MCF 10A (cell line): ENCODE measurements around the gene AK6. TPM values are rescaled to one million over a fixed set of nuclear protein-coding genes. Genes with fewer than 3 reads are reported as not detected.

Experiments used
- BruUV-seq: library from RNA; stranded (reverse); fragments of 400-500 nt; replicated peaks from 2 replicates; lab custom pipeline; 2021; lab: Mats Ljungman, UMichigan
- CTCF ChIA-PET: fragments of 300-600 bp; sonication (Branson Sonifier 250); formaldehyde crosslinking; extraction: SDS; loops from one replicate; lab custom pipeline; 2021; ENCODE audit warnings: antibody characterized with exemption, inconsistent platforms; lab: Yijun Ruan, JAX
- POLR2A ChIA-PET: fragments of 300-600, 350-650 bp; sonication (Branson Sonifier 250); formaldehyde crosslinking; extraction: SDS; loops from one replicate; lab custom pipeline; 2020; ENCODE audit warnings: antibody characterized with exemption, inconsistent platforms; lab: Yijun Ruan, JAX
- DNase-seq: peaks from one replicate; pipeline ENCODE4 v3.0.0-alpha.2; 2018; ENCODE audit not compliant: unreplicated experiment
- H3K27ac Mint-ChIP-seq: one replicate; pipeline ENCODE4 v1.8.0; 2022; ENCODE audit warnings: mild to moderate bottlenecking, low read depth, mixed read lengths; ENCODE audit not compliant: unreplicated experiment
- H3K27me3 Mint-ChIP-seq: one replicate; pipeline ENCODE4 v1.8.0; 2022; ENCODE audit warnings: mixed read lengths; ENCODE audit not compliant: insufficient read depth, unreplicated experiment
- H3K36me3 Mint-ChIP-seq: one replicate; pipeline ENCODE4 v1.8.0; 2022; ENCODE audit warnings: mild to moderate bottlenecking, moderate library complexity, mixed read lengths; ENCODE audit not compliant: insufficient read depth, unreplicated experiment
- H3K4me1 Mint-ChIP-seq: one replicate; pipeline ENCODE4 v1.8.0; 2022; ENCODE audit warnings: mixed read lengths; ENCODE audit not compliant: insufficient read depth, unreplicated experiment
- H3K4me3 Mint-ChIP-seq: one replicate; pipeline ENCODE4 v1.8.0; 2022; ENCODE audit warnings: mild to moderate bottlenecking, moderate library complexity, mixed read lengths; ENCODE audit not compliant: unreplicated experiment
- H3K9me3 Mint-ChIP-seq: one replicate; pipeline ENCODE4 v1.8.0; 2022; ENCODE audit warnings: mixed read lengths; ENCODE audit not compliant: unreplicated experiment
- CTCF ChIP-seq: fragments of 200-600 bp; IDR thresholded peaks from one replicate; pipeline ENCODE4 v1.8.0; 2022; ENCODE audit warnings: antibody characterized with exemption, mild to moderate bottlenecking; ENCODE audit not compliant: unreplicated experiment
- intact Hi-C: fragments of 100-400 bp; cut with micrococcal nuclease; formaldehyde crosslinking; loops from 2 replicates; pipeline ENCODE4 v1.14.1; 2022
- total RNA-seq: library from RNA; stranded (reverse); gene quantifications from 2 replicates; pipeline ENCODE4 v1.2.3, GENCODE V29; 2022

Gene AK6
- total RNA-seq, 1 experiment from 2014 or later, result 52.4 TPM

- TF ChIP-seq CTCF, result no peak
- TSS peak; percentile 38 for BruUV-seq
- H3K4me1 Mint-ChIP-seq, result peaks cover 16% of the 10 kb centered on the region
- ChIA-PET CTCF (interaction anchor here (0.6 to 1.5 kb wide), 3 partner anchors 13 to 81 kb away, joined by 3 to 4 read pairs (median 3); no protein-coding TSS in a partner anchor), POLR2A (interaction anchor here (0.6 to 4.1 kb wide), 10 partner anchors 9 to 322 kb away, joined by 3 to 45 read pairs (median 3); partner anchors contain the start of genes CCDC125 and OCLN)
- no peaks in the 10 kb centered on the region for H3K27me3 Mint-ChIP-seq
- H3K4me3 Mint-ChIP-seq, result peak overlapping the region; percentile 87
- DNase-seq, result peak; percentile 14
- intact Hi-C loops, result no loop called here
- H3K36me3 Mint-ChIP-seq, result peaks cover 21% of the 10 kb centered on the region
- peak overlapping the region; percentile 90 for H3K27ac Mint-ChIP-seq
- H3K9me3 Mint-ChIP-seq, result no peaks in the 10 kb centered on the region
These were observed 46.9 kb upstream of the AK6 start for GRCh38 chr5:69416180-69416579.

GRCh38 chr5:69415584-69415958 is 46.3 kb upstream of the AK6 start:
- CTCF ChIA-PET, result interaction anchor here (1.5 kb wide), 1 partner anchor 14 kb away, joined by 3 read pairs; no protein-coding TSS in a partner anchor
- peaks cover 17% of the 10 kb centered on the region for H3K36me3 Mint-ChIP-seq
- peaks cover 16% of the 10 kb centered on the region for H3K4me1 Mint-ChIP-seq
- peak; percentile 44 for DNase-seq
- no peaks in the 10 kb centered on the region for H3K27me3 Mint-ChIP-seq
- POLR2A ChIA-PET, result interaction anchor here (0.6 to 4.1 kb wide), 10 partner anchors 10 to 321 kb away, joined by 3 to 45 read pairs (median 4); partner anchors contain the start of genes CCDC125, OCLN and RAD17
- peak overlapping the region; percentile 87 for H3K4me3 Mint-ChIP-seq
- H3K27ac Mint-ChIP-seq, result peak overlapping the region; percentile 90
- no peaks in the 10 kb centered on the region for H3K9me3 Mint-ChIP-seq
- BruUV-seq, result no TSS peak
- intact Hi-C loops, result no loop called here
- TF ChIP-seq CTCF, result no peak

GRCh38 chr5:69414885-69415583 is 45.7 kb upstream of the AK6 start, which contains the start of gene MARVELD2:
Gene MARVELD2, plus strand, starts transcription at chr5:69415116. Its CDS starts 4,270 bp downstream, at chr5:69419386.
- ChIA-PET POLR2A (interaction anchor here (0.6 to 4.1 kb wide), 10 partner anchors 11 to 321 kb away, joined by 3 to 45 read pairs (median 3); partner anchors contain the start of gene RAD17), CTCF (interaction anchor here (0.6 to 1.5 kb wide), 4 partner anchors 14 to 372 kb away, joined by 3 to 4 read pairs (median 3); no protein-coding TSS in a partner anchor)
- Mint-ChIP-seq H3K9me3 (no peaks in the 10 kb centered on the region), H3K27me3 (no peaks in the 10 kb centered on the region), H3K4me1 (peaks cover 16% of the 10 kb centered on the region), H3K36me3 (peaks cover 21% of the 10 kb centered on the region), H3K27ac (peak within 1 kb of the TSS; percentile 90), H3K4me3 (peak within 1 kb of the TSS; percentile 87)
- TF ChIP-seq CTCF, result peak; percentile 50
- peak; percentile 91 for DNase-seq
- intact Hi-C loops, result no loop called here
- BruUV-seq, result no TSS peak

- Mint-ChIP-seq H3K27ac (no peak overlapping the region), H3K27me3 (no peaks in the 10 kb centered on the region), H3K9me3 (no peaks in the 10 kb centered on the region), H3K4me1 (no peaks in the 10 kb centered on the region), H3K36me3 (peaks cover 49% of the 10 kb centered on the region), H3K4me3 (no peak overlapping the region)
- intact Hi-C loops, result no loop called here
- no peak for DNase-seq
- ChIA-PET POLR2A (interaction anchor here (0.6 to 1.6 kb wide), 3 partner anchors 10 to 978 kb away, joined by 3 to 5 read pairs (median 3); partner anchors contain the start of gene MARVELD2), CTCF (no interaction called here)
- no peak for TF ChIP-seq CTCF
- BruUV-seq, result no TSS peak
These were observed 35.5 kb upstream of the AK6 start for GRCh38 chr5:69404659-69405330.
